Tibial nerve (tissue), 4 donors: ENCODE data around the gene CYB5R2. TPM values are rescaled to one million over a fixed set of nuclear protein-coding genes. Genes with fewer than 3 reads are reported as not detected.
A peak's percentile ranks its signal among the peaks of the same experiment; 100 is the strongest.

Experiments
- DNase-seq, 2 donors: peaks; one replicate each; pipeline ENCODE4 v3.0.0-alpha.2; 2019; ENCODE audit warnings: low spot score in 2 of 2
- H3K27ac ChIP-seq, 4 donors: fragments of 200-600 bp; sonication (generic) in 3 of 4; one replicate each; pipeline ENCODE4 v1.5.1; 2017 to 2019; ENCODE audit warnings: mild to moderate bottlenecking in 1 of 4
- H3K27me3 ChIP-seq, 2 donors: fragments of 200-600 bp; sonication (generic) in 1 of 2; one replicate each; pipeline versions ENCODE4 v1.5.1 to v1.6.0; 2017 to 2019
- H3K36me3 ChIP-seq, 3 donors: fragments of 200-600 bp; sonication (generic); one replicate each; pipeline ENCODE4 v1.5.1; 2018 to 2019
- H3K4me1 ChIP-seq, 4 donors: fragments of 200-600 bp; sonication (generic) in 3 of 4; one replicate each; pipeline ENCODE4 v1.5.1; 2017 to 2019
- H3K4me3 ChIP-seq, 4 donors: fragments of 200-600 bp; sonication (generic) in 3 of 4; one replicate each; pipeline ENCODE4 v1.5.1; 2017 to 2019; ENCODE audit warnings: mild to moderate bottlenecking in 1 of 4, moderate library complexity in 1 of 4
- H3K9me3 ChIP-seq, 4 donors: fragments of 200-600 bp; sonication (generic) in 3 of 4; one replicate each; pipeline ENCODE4 v1.5.1; 2017 to 2019
- CTCF ChIP-seq, 5 experiments: fragments of 200-600 bp in 3 of 5; fragments of 450-650 bp in 2 of 5; sonication (generic) in 3 of 5; IDR thresholded peaks; one replicate each; pipeline ENCODE4 v1.5.1; 2016 to 2019; ENCODE audit warnings: antibody characterized with exemption in 5 of 5, mild to moderate bottlenecking in 3 of 5, moderate library complexity in 2 of 5
- EP300 ChIP-seq, 2 donors: sonication (generic); formaldehyde crosslinking; IDR thresholded peaks; one replicate each; pipeline ENCODE4 v1.6.1; 2017; ENCODE audit warnings: antibody characterized with exemption in 2 of 2, mild to moderate bottlenecking in 1 of 2
- POLR2A ChIP-seq, 2 donors: fragments of 450-650 bp; IDR thresholded peaks; one replicate each; pipeline ENCODE4 v1.6.1; 2017; ENCODE audit warnings: antibody characterized with exemption in 2 of 2, mild to moderate bottlenecking in 2 of 2, moderate library complexity in 2 of 2
- WGBS, 2 donors: methylation state at CpG; one replicate each; pipeline ENCODE4 v1.1.5; 2018; 5-methylcytosine and 5-hydroxymethylcytosine counted together
- total RNA-seq, 4 donors: library from RNA; depleted of rRNA; stranded (reverse); fragments of >200 nt; gene quantifications; one replicate each; pipeline ENCODE4 v1.1.0, GENCODE V29; 2016

The CYB5R2 gene
- 100 to 1,000 TPM in 1 of 4 donors, 10 to 100 TPM in 3; 50.8 to 104 (median 58.2) TPM for total RNA-seq

- Histone ChIP-seq H3K4me1 (peaks cover 0 to 71% (median 18%) of the 10 kb centered on the region in 4 donors), H3K27me3 (no peaks in the 10 kb centered on the region), H3K36me3 (peaks cover 0 to 4% (median 0%) of the 10 kb centered on the region in 3 donors), H3K4me3 (peak within 1 kb of the TSS; percentile 45 to 84 (median 64)), H3K27ac (peak within 1 kb of the TSS; percentile 82 to 96 (median 89)), H3K9me3 (no peaks in the 10 kb centered on the region)
- TF ChIP-seq POLR2A (IDR thresholded peaks at IDR 0.05), result peak in 1 of 2 donors; percentile 66
- no peak for TF ChIP-seq CTCF (IDR thresholded peaks at IDR 0.05)
- TF ChIP-seq EP300 (IDR thresholded peaks at IDR 0.05), result peak; percentile 24 to 90
- 3 to 9% methylated on average over 15 to 30 of the region's 40 CpGs for WGBS, 2 donors
- peak; percentile 49 to 57 for DNase-seq
These were observed at the start of gene CYB5R2 for GRCh38 chr11:7672960-7673723. CYB5R2 (minus strand) TSS chr11:7673500; CDS start chr11:7672825, 675 bp downstream.

GRCh38 chr11:7714786-7715185 is 41.5 kb upstream of the CYB5R2 start:
- no peaks in the 10 kb centered on the region for H3K36me3 ChIP-seq
- no peak overlapping the region for H3K4me3 ChIP-seq
- no peaks in the 10 kb centered on the region for H3K27me3 ChIP-seq
- DNase-seq, result no peak
- H3K27ac ChIP-seq, result no peak overlapping the region
- no peaks in the 10 kb centered on the region for H3K9me3 ChIP-seq
- TF ChIP-seq CTCF (IDR thresholded peaks at IDR 0.05) (no peak), POLR2A (IDR thresholded peaks at IDR 0.05) (no peak), EP300 (IDR thresholded peaks at IDR 0.05) (no peak)
- H3K4me1 ChIP-seq, result no peaks in the 10 kb centered on the region
- 69 to 71% methylated on average over 3 of the region's 3 CpGs for WGBS, 2 donors

GRCh38 chr11:7706377-7706776 is 33.1 kb upstream of the CYB5R2 start, which contains the start of gene OVCH2:
OVCH2 (minus strand) TSS chr11:7706477; CDS start chr11:7706394, 83 bp downstream.
- Histone ChIP-seq H3K4me3 (no peak within 1 kb of the TSS), H3K27me3 (no peaks in the 10 kb centered on the region), H3K4me1 (peaks cover 0 to 8% (median 0%) of the 10 kb centered on the region in 4 donors), H3K36me3 (no peaks in the 10 kb centered on the region), H3K9me3 (no peaks in the 10 kb centered on the region), H3K27ac (peak within 1 kb of the TSS in 2 of 4 donors; percentile 58 to 75)
- DNase-seq, result no peak
- TF ChIP-seq EP300 (IDR thresholded peaks at IDR 0.05) (no peak), CTCF (IDR thresholded peaks at IDR 0.05) (no peak), POLR2A (IDR thresholded peaks at IDR 0.05) (no peak)
- WGBS, 2 donors, result 59 to 65% methylated on average over 2 of the region's 2 CpGs

GRCh38 chr11:7703740-7704139 is 30.4 kb upstream of the CYB5R2 start:
- Histone ChIP-seq H3K36me3 (no peaks in the 10 kb centered on the region), H3K4me1 (peaks cover 0 to 8% (median 0%) of the 10 kb centered on the region in 4 donors), H3K4me3 (no peak overlapping the region), H3K27ac (peak overlapping the region in 2 of 4 donors; percentile 58 to 75), H3K9me3 (no peaks in the 10 kb centered on the region), H3K27me3 (no peaks in the 10 kb centered on the region)
- DNase-seq, result no peak
- no peak for TF ChIP-seq CTCF (IDR thresholded peaks at IDR 0.05)
- TF ChIP-seq EP300 (IDR thresholded peaks at IDR 0.05), result no peak
- no peak for TF ChIP-seq POLR2A (IDR thresholded peaks at IDR 0.05)
- 59% methylated on average over 5 of the region's 5 CpGs for WGBS, 2 donors

GRCh38 chr11:7696424-7696823 is 23.1 kb upstream of the CYB5R2 start:
- no peaks in the 10 kb centered on the region for H3K36me3 ChIP-seq
- H3K4me1 ChIP-seq, result peaks cover 0 to 22% (median 4%) of the 10 kb centered on the region in 4 donors
- WGBS, 2 donors, result 65 to 76% methylated on average over 5 of the region's 5 CpGs
- DNase-seq, result no peak
- peaks cover 0 to 2% of the 10 kb centered on the region in 2 donors for H3K27me3 ChIP-seq
- peak overlapping the region in 3 of 4 donors; percentile 40 to 76 (median 75) for H3K27ac ChIP-seq
- H3K4me3 ChIP-seq, result no peak overlapping the region
- no peaks in the 10 kb centered on the region for H3K9me3 ChIP-seq
- TF ChIP-seq POLR2A (IDR thresholded peaks at IDR 0.05), result no peak
- TF ChIP-seq EP300 (IDR thresholded peaks at IDR 0.05), result no peak
- no peak for TF ChIP-seq CTCF (IDR thresholded peaks at IDR 0.05)
